Neural cell (in vitro differentiated cells): ENCODE data around the gene SPRR2F. TPM values are rescaled to one million over a fixed set of nuclear protein-coding genes. Genes with fewer than 3 reads are reported as not detected.

Experiments
- H2AFZ ChIP-seq: fragments of 200-600, 300-800 bp; sonication (generic), shearing (Covaris generic); 2 replicates; pipeline ENCODE4 v1.6.0; 2014; ENCODE audit warnings: low read depth, mild to moderate bottlenecking, antibody characterized with exemption, low read length, moderate library complexity
- H3F3A ChIP-seq: fragments of 200-600 bp; shearing (Covaris generic); 2 replicates; pipeline ENCODE4 v1.6.1; 2016; ENCODE audit warnings: mild to moderate bottlenecking, moderate library complexity, mixed read lengths, antibody characterized with exemption, low read length; ENCODE audit not compliant: insufficient read depth, poor library complexity, severe bottlenecking
- H3K27ac ChIP-seq: fragments of 200-600, 300-800 bp; sonication (generic), shearing (Covaris generic); 2 replicates; pipeline ENCODE4 v1.5.1; 2014; ENCODE audit warnings: mild to moderate bottlenecking, low read length, moderate library complexity
- H3K27me3 ChIP-seq: fragments of 300-800, 200-600 bp; sonication (generic), shearing (Covaris generic); 2 replicates; pipeline ENCODE4 v1.6.0; 2014; ENCODE audit warnings: mild to moderate bottlenecking, low read depth, low read length, moderate library complexity; ENCODE audit not compliant: insufficient read depth
- H3K36me3 ChIP-seq: fragments of 300-800, 200-600 bp; sonication (generic), shearing (Covaris generic); 2 replicates; pipeline ENCODE4 v1.5.1; 2014; ENCODE audit warnings: mild to moderate bottlenecking, antibody characterized with exemption, low read length, moderate library complexity; ENCODE audit not compliant: insufficient read depth
- H3K4me2 ChIP-seq: fragments of 300-800, 200-600 bp; sonication (generic), shearing (Covaris generic); 2 replicates; pipeline ENCODE4 v1.6.0; 2014; ENCODE audit warnings: mild to moderate bottlenecking, low read length
- H3K4me3 ChIP-seq: fragments of 300-800, 200-600 bp; sonication (generic), shearing (Covaris generic); 2 replicates; pipeline ENCODE4 v1.5.1; 2014; ENCODE audit warnings: mild to moderate bottlenecking, low read length, moderate library complexity
- H3K79me2 ChIP-seq: fragments of 200-600 bp; shearing (Covaris generic); replicated peaks from 2 replicates; pipeline ENCODE4 v1.6.0; 2014; ENCODE audit warnings: mild to moderate bottlenecking, low read length, moderate library complexity; ENCODE audit not compliant: insufficient read depth
- H3K9ac ChIP-seq: fragments of 300-800, 200-600 bp; sonication (generic), shearing (Covaris generic); 2 replicates; pipeline ENCODE4 v1.6.1; 2016; ENCODE audit warnings: mild to moderate bottlenecking, low read length, mixed read lengths
- H3K9me2 ChIP-seq: fragments of 200-600 bp; shearing (Covaris generic); 2 replicates; pipeline ENCODE4 v1.6.1; 2016; ENCODE audit warnings: mild to moderate bottlenecking, low read length, mixed read lengths; ENCODE audit not compliant: insufficient read depth
- H3K9me3 ChIP-seq: fragments of 200-600, 300-800 bp; sonication (generic), shearing (Covaris generic); 2 replicates; pipeline ENCODE4 v1.6.1; 2016; ENCODE audit warnings: mild to moderate bottlenecking, mixed run types, low read length, moderate library complexity, mixed read lengths
- H4K20me1 ChIP-seq: fragments of 200-600 bp; shearing (Covaris generic); 2 replicates; pipeline ENCODE4 v1.6.1; 2016; ENCODE audit warnings: mild to moderate bottlenecking, mixed run types; ENCODE audit not compliant: insufficient read depth
- CTCF ChIP-seq: fragments of 450-650 bp; IDR thresholded peaks from 2 replicates; pipeline ENCODE4 v1.5.1; 2014; ENCODE audit warnings: antibody characterized with exemption, mild to moderate bottlenecking, moderate library complexity; ENCODE audit not compliant: poor library complexity, severe bottlenecking
- EP300 ChIP-seq: fragments of 450-650 bp; conservative IDR thresholded peaks from 2 replicates; pipeline ENCODE4 v1.6.1; 2014; ENCODE audit warnings: antibody characterized with exemption, mild to moderate bottlenecking, moderate library complexity; ENCODE audit not compliant: poor library complexity, severe bottlenecking
- EZH2 ChIP-seq: fragments of 200-600, 300-800 bp; shearing (Covaris generic), sonication (generic); IDR thresholded peaks from 2 replicates; pipeline ENCODE4 v1.6.1; 2014; ENCODE audit warnings: antibody characterized with exemption, low read length, borderline replicate concordance, mild to moderate bottlenecking; ENCODE audit not compliant: insufficient read depth, poor library complexity, severe bottlenecking
- MXI1 ChIP-seq: fragments of 450-650 bp; conservative IDR thresholded peaks from 2 replicates; pipeline ENCODE4 v1.6.1; 2014; ENCODE audit warnings: antibody characterized with exemption, mild to moderate bottlenecking; ENCODE audit not compliant: poor library complexity, severe bottlenecking
- POLR2AphosphoS5 ChIP-seq: IDR thresholded peaks from 2 replicates; pipeline ENCODE4 v1.6.1; 2012
- RAD21 ChIP-seq: fragments of 450-650 bp; conservative IDR thresholded peaks from 2 replicates; pipeline ENCODE4 v1.6.1; 2014; ENCODE audit warnings: antibody characterized with exemption, mild to moderate bottlenecking, moderate library complexity
- REST ChIP-seq: IDR thresholded peaks from 2 replicates; pipeline ENCODE4 v1.6.1; 2012; ENCODE audit warnings: borderline replicate concordance
- SMC3 ChIP-seq: fragments of 450-650 bp; conservative IDR thresholded peaks from 2 replicates; pipeline ENCODE4 v1.6.1; 2014; ENCODE audit warnings: antibody characterized with exemption, mild to moderate bottlenecking, moderate library complexity; ENCODE audit not compliant: poor library complexity
- TAF1 ChIP-seq: IDR thresholded peaks from 2 replicates; pipeline ENCODE4 v1.6.1; 2012; ENCODE audit warnings: low read depth
- polyA minus RNA-seq: library from RNA; depleted of rRNA, polyadenylated mRNA; stranded (reverse); fragments of >200 nt; gene quantifications from 2 replicates; pipeline ENCODE4 v1.2.3, GENCODE V29; 2014
- polyA plus RNA-seq: library from polyadenylated mRNA; depleted of rRNA; stranded (reverse); fragments of >200 nt; gene quantifications from 2 replicates; pipeline ENCODE4 v1.2.3, GENCODE V29; 2014

Gene SPRR2F
- polyA plus RNA-seq (not detected in 2 replicates), polyA minus RNA-seq (not detected in 2 replicates)

GRCh38 chr1:153113416-153113815 is at the start of gene SPRR2F:
SPRR2F (minus strand) TSS chr1:153113516; CDS start chr1:153112733, 783 bp downstream.
- Histone ChIP-seq H3F3A (no peaks in the 10 kb centered on the region), H3K27me3 (no peaks in the 10 kb centered on the region), H2AFZ (no peak within 1 kb of the TSS), H3K9me2 (no peaks in the 10 kb centered on the region), H3K9me3 (no peaks in the 10 kb centered on the region), H3K9ac (no peak within 1 kb of the TSS), H3K4me2 (no peak within 1 kb of the TSS), H4K20me1 (no peaks in the 10 kb centered on the region), H3K27ac (no peak within 1 kb of the TSS), H3K4me3 (no peak within 1 kb of the TSS), H3K79me2 (no peaks in the 10 kb centered on the region), H3K36me3 (no peaks in the 10 kb centered on the region)
- TF ChIP-seq MXI1: no peak
- no peak for TF ChIP-seq CTCF

GRCh38 chr1:153155541-153155940 is 42.2 kb upstream of the SPRR2F start:
- TF ChIP-seq EP300: no peak
- no peak for TF ChIP-seq REST
- no peak for TF ChIP-seq TAF1
- TF ChIP-seq MXI1: no peak
- TF ChIP-seq RAD21: no peak
- no peak for TF ChIP-seq EZH2
- no peak for TF ChIP-seq CTCF
- TF ChIP-seq SMC3: no peak
- TF ChIP-seq POLR2AphosphoS5: no peak
- Histone ChIP-seq H3K4me2 (no peak overlapping the region), H3K79me2 (no peaks in the 10 kb centered on the region), H3K4me3 (no peak overlapping the region), H3K27me3 (no peaks in the 10 kb centered on the region), H3K9me3 (no peaks in the 10 kb centered on the region), H4K20me1 (no peaks in the 10 kb centered on the region), H3F3A (no peaks in the 10 kb centered on the region), H3K9me2 (no peaks in the 10 kb centered on the region), H3K27ac (no peak overlapping the region), H3K9ac (no peak overlapping the region), H2AFZ (no peak overlapping the region), H3K36me3 (no peaks in the 10 kb centered on the region)
